Uterus (tissue), 2 donors: ENCODE measurements around the gene ZNF619.

Source experiments
- POLR2A ChIP-seq, 2 donors: fragments of 450-650 bp; IDR thresholded peaks; one replicate each; pipeline ENCODE4 v1.6.1; 2016; ENCODE audit warnings: antibody characterized with exemption in 2 of 2, mild to moderate bottlenecking in 1 of 2, moderate library complexity in 1 of 2
- TF ChIP-seq, protein P1 (sequence below), 4 experiments: fragments of 200-600 bp in 2 of 4; fragments of 450-650 bp in 2 of 4; sonication (generic) in 2 of 4; IDR thresholded peaks; one replicate each; pipeline ENCODE4 v1.5.1; 2016 to 2019; ENCODE audit warnings: antibody characterized with exemption in 4 of 4, mild to moderate bottlenecking in 2 of 4, moderate library complexity in 1 of 4

DNA sequence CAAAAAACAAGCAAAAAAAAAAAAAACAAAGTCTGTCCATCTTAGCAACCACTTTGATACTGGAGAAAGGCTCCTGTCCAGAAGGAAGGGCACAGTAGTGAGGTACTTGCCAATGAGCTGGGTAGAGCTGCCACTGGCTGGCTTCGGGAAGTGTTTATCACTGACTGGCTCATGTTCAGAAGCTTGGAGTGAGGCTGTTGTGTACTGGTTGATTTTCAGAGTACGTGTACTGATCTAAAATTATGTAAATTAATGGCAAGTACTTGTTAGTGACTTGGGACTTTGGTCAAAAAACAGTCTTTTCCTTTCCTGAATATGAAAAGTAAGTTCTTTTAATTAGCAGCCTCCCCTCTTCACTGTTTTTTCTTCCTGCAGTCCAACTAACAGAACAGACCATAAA, 46.9 kb downstream of the ZNF619 start:
- no peak for TF ChIP-seq POLR2A (IDR thresholded peaks at IDR 0.05)
- TF ChIP-seq, protein P1, sequence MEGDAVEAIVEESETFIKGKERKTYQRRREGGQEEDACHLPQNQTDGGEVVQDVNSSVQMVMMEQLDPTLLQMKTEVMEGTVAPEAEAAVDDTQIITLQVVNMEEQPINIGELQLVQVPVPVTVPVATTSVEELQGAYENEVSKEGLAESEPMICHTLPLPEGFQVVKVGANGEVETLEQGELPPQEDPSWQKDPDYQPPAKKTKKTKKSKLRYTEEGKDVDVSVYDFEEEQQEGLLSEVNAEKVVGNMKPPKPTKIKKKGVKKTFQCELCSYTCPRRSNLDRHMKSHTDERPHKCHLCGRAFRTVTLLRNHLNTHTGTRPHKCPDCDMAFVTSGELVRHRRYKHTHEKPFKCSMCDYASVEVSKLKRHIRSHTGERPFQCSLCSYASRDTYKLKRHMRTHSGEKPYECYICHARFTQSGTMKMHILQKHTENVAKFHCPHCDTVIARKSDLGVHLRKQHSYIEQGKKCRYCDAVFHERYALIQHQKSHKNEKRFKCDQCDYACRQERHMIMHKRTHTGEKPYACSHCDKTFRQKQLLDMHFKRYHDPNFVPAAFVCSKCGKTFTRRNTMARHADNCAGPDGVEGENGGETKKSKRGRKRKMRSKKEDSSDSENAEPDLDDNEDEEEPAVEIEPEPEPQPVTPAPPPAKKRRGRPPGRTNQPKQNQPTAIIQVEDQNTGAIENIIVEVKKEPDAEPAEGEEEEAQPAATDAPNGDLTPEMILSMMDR (IDR thresholded peaks at IDR 0.05) = no peak
